H1 (cell line): Measurements from ENCODE around the gene MTMR1. TPM values are rescaled to one million over a fixed set of nuclear protein-coding genes. Genes with fewer than 3 reads are reported as not detected.

Experiments
- CTCF ChIA-PET: fragments of 300-600 bp; sonication (Branson Sonifier 250); formaldehyde crosslinking; loops from one replicate; lab custom pipeline; 2021; ENCODE audit not compliant: partially characterized antibody; lab: Charles Lee
- POLR2A ChIA-PET: fragments of 300-600 bp; sonication (Branson Sonifier 250); formaldehyde crosslinking; loops from one replicate; lab custom pipeline; 2021; ENCODE audit warnings: inconsistent platforms; ENCODE audit not compliant: partially characterized antibody; lab: Charles Lee
- DNase-seq, 2 experiments: peaks; one replicate each; pipeline versions ENCODE4 v3.0.0 to v3.0.0-alpha.2; 2010 to 2022; ENCODE audit warnings: low spot score in 2 of 2, low read depth in 1 of 2, mixed read lengths in 1 of 2
- FAIRE-seq: peaks from 2 replicates; lab custom pipeline; 2011; peaks lifted over from hg19 to GRCh38; lab: Jason Lieb, UNC
- H2AFZ ChIP-seq: 2 replicates; pipeline ENCODE4 v1.8.1; 2012; ENCODE audit warnings: low read length, inconsistent platforms
- H2AK5ac ChIP-seq: 2 replicates; pipeline ENCODE4 v1.6.1; 2013; ENCODE audit warnings: low read depth, low read length
- H2BK120ac ChIP-seq: replicated peaks from 2 replicates; pipeline ENCODE3; 2013; ENCODE audit warnings: low read depth, low read length, inconsistent platforms
- H2BK12ac ChIP-seq: 2 replicates; pipeline ENCODE4 v1.6.1; 2013; ENCODE audit warnings: low read depth, low read length
- H2BK15ac ChIP-seq: 2 replicates; pipeline ENCODE4 v1.6.1; 2013; ENCODE audit warnings: low read length
- H2BK20ac ChIP-seq: 2 replicates; pipeline ENCODE4 v1.6.1; 2013; ENCODE audit warnings: low read length
- H2BK5ac ChIP-seq: 2 replicates; pipeline ENCODE4 v1.6.1; 2013; ENCODE audit warnings: low read depth, low read length
- H3K14ac ChIP-seq: 2 replicates; pipeline ENCODE4 v1.6.1; 2013; ENCODE audit warnings: inconsistent platforms; ENCODE audit not compliant: insufficient read length
- H3K18ac ChIP-seq: 2 replicates; pipeline ENCODE4 v1.6.1; 2013; ENCODE audit warnings: low read length; ENCODE audit errors: extremely low read depth
- H3K23ac ChIP-seq: 2 replicates; pipeline ENCODE4 v1.6.1; 2013; ENCODE audit warnings: inconsistent platforms; ENCODE audit not compliant: insufficient read length
- H3K23me2 ChIP-seq: 2 replicates; pipeline ENCODE4 v1.6.1; 2013; ENCODE audit warnings: low read depth, low read length
- H3K27ac ChIP-seq: 2 replicates; pipeline ENCODE4 v1.6.1; 2011; ENCODE audit warnings: low read depth, low read length, inconsistent platforms
- H3K27me3 ChIP-seq, 4 experiments: replicated peaks in 1 of 4; 1 replicate in 1 of 4; 2 replicates in 3 of 4; pipeline versions ENCODE4 v1.6.1 to v1.8.1; 2011 to 2013; ENCODE audit warnings: low read length in 3 of 4, mild to moderate bottlenecking in 3 of 4, inconsistent platforms in 2 of 4, mixed read lengths in 2 of 4, moderate library complexity in 1 of 4; ENCODE audit not compliant: control insufficient read depth in 3 of 4, insufficient read depth in 3 of 4; ENCODE audit errors: extremely low read depth in 1 of 4
- H3K36me3 ChIP-seq, 4 experiments: 2 replicates each; pipeline versions ENCODE4 v1.6.1 to v1.8.1; 2011 to 2013; ENCODE audit warnings: mild to moderate bottlenecking in 4 of 4, low read length in 3 of 4, moderate library complexity in 2 of 4, control low read depth in 1 of 4, inconsistent platforms in 1 of 4; ENCODE audit not compliant: insufficient read depth in 4 of 4, control insufficient read depth in 2 of 4
- H3K4ac ChIP-seq: replicated peaks from 2 replicates; pipeline ENCODE3; 2013; ENCODE audit warnings: low read length, low read depth, mixed read lengths, inconsistent platforms; ENCODE audit not compliant: insufficient read length
- H3K4me1 ChIP-seq, 4 experiments: replicated peaks in 1 of 4; 1 replicate in 1 of 4; 2 replicates in 3 of 4; pipeline versions ENCODE4 v1.6.1 to v1.8.1; 2011 to 2013; ENCODE audit warnings: low read length in 3 of 4, inconsistent platforms in 2 of 4, mixed read lengths in 1 of 4; ENCODE audit not compliant: insufficient read depth in 4 of 4, control insufficient read depth in 3 of 4
- H3K4me2 ChIP-seq, 2 experiments: 2 replicates each; pipeline versions ENCODE4 v1.6.1 to v1.8.1; 2011 to 2013; ENCODE audit warnings: low read depth in 2 of 2, low read length in 2 of 2, control low read depth in 1 of 2, inconsistent platforms in 1 of 2, mild to moderate bottlenecking in 1 of 2; ENCODE audit not compliant: insufficient read depth in 1 of 2
- H3K4me3 ChIP-seq, 4 experiments: fragments of 200-600, 300-600 bp in 1 of 4; sonication (generic), shearing (Covaris generic), sonication (Bioruptor Twin) in 1 of 4; 2 replicates each; pipeline versions ENCODE4 v1.5.1 to v1.8.1; 2011 to 2016; ENCODE audit warnings: low read length in 4 of 4, low read depth in 3 of 4, control low read depth in 2 of 4, inconsistent platforms in 2 of 4, mild to moderate bottlenecking in 2 of 4, mixed read lengths in 1 of 4, moderate library complexity in 1 of 4; ENCODE audit not compliant: insufficient read depth in 2 of 4; ENCODE audit errors: extremely low read depth in 1 of 4
- H3K56ac ChIP-seq: replicated peaks from 2 replicates; pipeline ENCODE3; 2013; ENCODE audit warnings: low read depth, mild to moderate bottlenecking, mixed read lengths, low read length, inconsistent platforms; ENCODE audit not compliant: insufficient read length
- H3K79me1 ChIP-seq: 2 replicates; pipeline ENCODE4 v1.6.1; 2013; ENCODE audit warnings: low read depth, low read length, control low read depth
- H3K79me2 ChIP-seq, 2 experiments: 2 replicates each; pipeline versions ENCODE4 v1.6.1 to v1.8.1; 2012 to 2013; ENCODE audit warnings: low read length in 2 of 2, mild to moderate bottlenecking in 2 of 2, inconsistent platforms in 1 of 2; ENCODE audit not compliant: insufficient read depth in 2 of 2, control insufficient read depth in 1 of 2
- H3K9ac ChIP-seq, 4 experiments: replicated peaks in 1 of 4; 1 replicate in 1 of 4; 2 replicates in 3 of 4; pipeline versions ENCODE4 v1.6.1 to v1.8.1; 2011 to 2013; ENCODE audit warnings: low read depth in 3 of 4, low read length in 3 of 4, control low read depth in 2 of 4, mild to moderate bottlenecking in 2 of 4, moderate library complexity in 2 of 4, inconsistent platforms in 1 of 4; ENCODE audit errors: extremely low read depth in 1 of 4
- H3K9me3 ChIP-seq, 2 experiments: 2 replicates each; pipeline versions ENCODE4 v1.6.1 to v1.8.1; 2012 to 2013; ENCODE audit warnings: mild to moderate bottlenecking in 2 of 2, moderate library complexity in 2 of 2, control low read depth in 1 of 2, inconsistent platforms in 1 of 2, low read depth in 1 of 2, low read length in 1 of 2, mixed read lengths in 1 of 2; ENCODE audit not compliant: insufficient read depth in 2 of 2
- H4K20me1 ChIP-seq, 2 experiments: replicated peaks in 1 of 2; 2 replicates each; pipeline versions ENCODE3 to v1.8.1; 2011 to 2013; ENCODE audit warnings: inconsistent platforms in 2 of 2, low read length in 2 of 2, mild to moderate bottlenecking in 1 of 2; ENCODE audit not compliant: insufficient read depth in 2 of 2, control insufficient read depth in 1 of 2
- H4K5ac ChIP-seq: 2 replicates; pipeline ENCODE4 v1.6.1; 2013; ENCODE audit warnings: low read length, low read depth, mixed read lengths, inconsistent platforms; ENCODE audit not compliant: insufficient read length
- H4K8ac ChIP-seq: 2 replicates; pipeline ENCODE4 v1.8.0; 2013; ENCODE audit warnings: mild to moderate bottlenecking, moderate library complexity, low read length, inconsistent platforms; ENCODE audit not compliant: insufficient read depth; ENCODE audit errors: extremely low read depth
- H4K91ac ChIP-seq: replicated peaks from 2 replicates; pipeline ENCODE3; 2013; ENCODE audit warnings: low read length, mixed read lengths, inconsistent platforms; ENCODE audit not compliant: insufficient read length
- CBX5 ChIP-seq: fragments of 300-800, 300-1000 bp; sonication (generic); IDR thresholded peaks from 2 replicates; pipeline ENCODE4 v1.7.1; 2016; ENCODE audit warnings: antibody characterized with exemption, low read length, low read depth
- EGR1 ChIP-seq: IDR thresholded peaks from 2 replicates; pipeline ENCODE4 v1.6.1; 2011; ENCODE audit warnings: low read depth, low read length, borderline replicate concordance
- EP300 ChIP-seq, 2 experiments: IDR thresholded peaks; 1 replicate in 1 of 2; 2 replicates in 1 of 2; pipeline ENCODE4 v1.6.1; 2011 to 2012; ENCODE audit warnings: low read depth in 2 of 2, low read length in 2 of 2, mild to moderate bottlenecking in 2 of 2, borderline replicate concordance in 1 of 2, inconsistent platforms in 1 of 2, moderate library complexity in 1 of 2
- EZH2 ChIP-seq: fragments of 200-600 bp; sonication (generic); IDR thresholded peaks from 2 replicates; pipeline ENCODE4 v1.7.1; 2012; ENCODE audit warnings: low read depth, mild to moderate bottlenecking, moderate library complexity, low read length, inconsistent platforms; ENCODE audit not compliant: severe bottlenecking
- FOSL1 ChIP-seq: IDR thresholded peaks from 2 replicates; pipeline ENCODE4 v1.6.1; 2011; ENCODE audit warnings: mild to moderate bottlenecking, low read depth, low read length, moderate library complexity; ENCODE audit not compliant: insufficient read depth
- JUN ChIP-seq: IDR thresholded peaks from 2 replicates; pipeline ENCODE4 v1.6.1; 2011; ENCODE audit warnings: low read depth, mild to moderate bottlenecking, improper control_type of control experiment, low read length
- POLR2AphosphoS5 ChIP-seq: IDR thresholded peaks from 2 replicates; pipeline ENCODE4 v1.6.1; 2011; ENCODE audit warnings: low read depth, low read length
- RFX5 ChIP-seq: IDR thresholded peaks from 2 replicates; pipeline ENCODE4 v1.6.1; 2011; ENCODE audit warnings: low read depth, low read length, improper control_type of control experiment, borderline replicate concordance
- SP4 ChIP-seq: IDR thresholded peaks from 2 replicates; pipeline ENCODE4 v1.6.1; 2012; ENCODE audit warnings: low read length, inconsistent platforms
- SUZ12 ChIP-seq: fragments of 200-600 bp; sonication (generic); IDR thresholded peaks from 2 replicates; pipeline ENCODE4 v1.6.1; 2012; ENCODE audit warnings: mild to moderate bottlenecking, inconsistent platforms, low read length, moderate library complexity, mixed read lengths
- TCF12 ChIP-seq: IDR thresholded peaks from 2 replicates; pipeline ENCODE4 v1.6.1; 2011; ENCODE audit warnings: low read depth, mild to moderate bottlenecking, low read length
- WGBS, 2 experiments: shearing (Covaris generic) in 1 of 2; methylation state at CpG; one replicate each; pipeline versions ENCODE4 v1.1.6 to v1.1.7; 2013 to 2015; ENCODE audit warnings: low lambda C conversion rate in 2 of 2, mixed read lengths in 2 of 2, inconsistent platforms in 1 of 2, low coverage in 1 of 2, missing lambda C conversion rate in 1 of 2; ENCODE audit not compliant: insufficient replicate concordance in 2 of 2, insufficient coverage in 1 of 2, insufficient read length in 1 of 2; ENCODE audit errors: extremely low coverage in 1 of 2, missing lambda C conversion rate in 1 of 2; 5-methylcytosine and 5-hydroxymethylcytosine counted together
- polyA plus RNA-seq, 7 experiments: library from polyadenylated mRNA; depleted of rRNA in 3 of 7; stranded (reverse) in 5 of 7; unstranded in 2 of 7; fragments of >200 nt in 5 of 7; fragments of 200-250 nt in 2 of 7; gene quantifications; 1 replicate in 5 of 7; 2 replicates in 1 of 7; 4 replicates in 1 of 7; pipeline versions ENCODE4 v1.2.1 to v1.2.3, GENCODE V29; 2011 to 2013; ENCODE audit warnings: missing spikeins in 2 of 7, mixed read lengths in 2 of 7
- total RNA-seq: library from RNA; stranded (reverse); fragmentation: NEBNext Ultra II Directional; extraction: Animal tissue kit (Norgen Biotek cat#: 25700); gene quantifications from 2 replicates; pipeline ENCODE4 v1.2.1, GENCODE V29; 2021
- TF ChIP-seq, protein P1 (sequence below): IDR thresholded peaks from 2 replicates; pipeline ENCODE4 v1.6.1; 2011; ENCODE audit warnings: low read depth, mild to moderate bottlenecking, low read length; ENCODE audit not compliant: insufficient read depth

Gene MTMR1
- total and polyA plus RNA-seq, 2 of the 8 experiments (the other 6 are each of a cell fraction or from before 2014, with no cell fraction given) = 15.1 to 23.8 TPM

DNA sequence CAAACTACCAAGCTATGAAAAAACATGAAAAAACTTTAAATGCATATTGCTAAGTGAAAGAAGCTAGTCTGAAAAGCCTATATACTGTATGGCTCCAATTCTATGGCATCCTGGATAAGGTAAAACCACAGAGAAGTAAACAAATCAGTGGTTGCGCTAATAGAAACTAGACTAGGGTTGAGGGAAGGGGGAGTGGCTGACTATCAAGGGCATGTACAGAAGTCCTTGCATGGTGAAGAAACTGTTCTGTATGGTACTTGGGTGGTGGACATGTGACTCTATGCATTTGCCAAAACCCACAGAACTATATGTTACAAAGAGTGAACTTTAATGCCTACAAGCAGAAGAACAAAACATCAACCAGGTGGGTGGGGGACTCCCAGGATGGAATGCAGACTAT is 96.8 kb downstream of the MTMR1 start:
- CTCF ChIA-PET = no interaction called here
- H3K23me2 ChIP-seq = no peaks in the 10 kb centered on the region
- no peak overlapping the region for H4K8ac ChIP-seq
- H3K79me1 ChIP-seq = no peaks in the 10 kb centered on the region
- H3K36me3 ChIP-seq = peaks cover 0 to 9% (median 2%) of the 10 kb centered on the region in 4 experiments; a peak in 6 of 8 replicates
- H2BK5ac ChIP-seq = no peak overlapping the region
- no peak overlapping the region for H3K4me3 ChIP-seq
- POLR2A ChIA-PET = interaction anchor here (1.6 kb wide), 1 partner anchor 10 kb away, joined by 3 read pairs; no protein-coding TSS in a partner anchor
- H4K5ac ChIP-seq = no peak overlapping the region
- H3K4me1 ChIP-seq = no peaks in the 10 kb centered on the region
- no peak overlapping the region for H3K23ac ChIP-seq
- no peak overlapping the region for H3K9ac ChIP-seq
- no peaks in the 10 kb centered on the region for H3K27me3 ChIP-seq
- H2BK120ac ChIP-seq = no peak overlapping the region
- no peak for DNase-seq
- no peak overlapping the region for H2AK5ac ChIP-seq
- no peak overlapping the region for H3K14ac ChIP-seq
- H3K79me2 ChIP-seq = no peaks in the 10 kb centered on the region
- 91% methylated on average over 1 of the region's 1 CpG; no CpG with 5 or more reads in 1 of the 2 experiments for WGBS, 2 experiments
- H4K20me1 ChIP-seq = no peaks in the 10 kb centered on the region
- no peak overlapping the region for H2BK12ac ChIP-seq
- no peak overlapping the region for H2AFZ ChIP-seq
- H4K91ac ChIP-seq = no peak overlapping the region
- no peak overlapping the region for H3K4ac ChIP-seq
- no peak overlapping the region for H3K4me2 ChIP-seq
- no peaks in the 10 kb centered on the region for H3K9me3 ChIP-seq
- TF ChIP-seq TCF12 (no peak), FOSL1 (no peak), SP4 (no peak), EGR1 (no peak), RFX5 (no peak), JUN (no peak), CBX5 (no peak), EZH2 (no peak), SUZ12 (no peak), EP300 (IDR thresholded peaks at IDR 0.05; ENCODE audit: borderline replicate concordance in 1 of 2, low read depth in 2 of 2, low read length in 2 of 2) (no peak), POLR2AphosphoS5 (no peak)
- TF ChIP-seq, protein P1, sequence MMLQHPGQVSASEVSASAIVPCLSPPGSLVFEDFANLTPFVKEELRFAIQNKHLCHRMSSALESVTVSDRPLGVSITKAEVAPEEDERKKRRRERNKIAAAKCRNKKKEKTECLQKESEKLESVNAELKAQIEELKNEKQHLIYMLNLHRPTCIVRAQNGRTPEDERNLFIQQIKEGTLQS = no peak
- no peak for FAIRE-seq
- H3K56ac ChIP-seq = no peak overlapping the region
- no peak overlapping the region for H3K18ac ChIP-seq
- no peak overlapping the region for H2BK15ac ChIP-seq
- no peak overlapping the region for H3K27ac ChIP-seq
- no peak overlapping the region for H2BK20ac ChIP-seq
